ENCODE measurements around the gene MAP3K14. TPM values are rescaled to one million over a fixed set of nuclear protein-coding genes. Genes with fewer than 3 reads are reported as not detected.

MAP3K14 gene
- total and polyA plus RNA-seq, 2 of the 4 experiments (the other 2 are of a cell fraction) = 4.1 to 21.7 TPM

GRCh38 chr17:45247429-45248131, 69.2 kb downstream of the MAP3K14 start (continued):
- TF ChIP-seq USF2 (IDR thresholded peaks at IDR 0.05; ENCODE audit: low read depth, low read length) (no peak), SMC3 (IDR thresholded peaks at IDR 0.05; ENCODE audit: low read depth, low read length) (no peak), FOS (IDR thresholded peaks at IDR 0.05; ENCODE audit: low read depth, low read length) (no peak), ELK1 (IDR thresholded peaks at IDR 0.05; ENCODE audit: borderline replicate concordance, low read depth, low read length) (no peak), MAZ (IDR thresholded peaks at IDR 0.05; ENCODE audit: borderline replicate concordance, low read depth, low read length) (no peak; the same call in 1 of the 2 replicates)
